HCT116 (cell line): ENCODE measurements around the gene LAMB2. TPM values are rescaled to one million over a fixed set of nuclear protein-coding genes. Genes with fewer than 3 reads are reported as not detected.

Source experiments
- ATAC-seq: fragments of 200-7000 bp; cut with Tn5 transposase; 2 replicates; pipeline ENCODE4 v1.9.1; 2020; ENCODE audit warnings: mild to moderate bottlenecking, moderate library complexity
- BruUV-seq: library from RNA; stranded (reverse); fragments of 400-500 nt; replicated peaks from 2 replicates; lab custom pipeline; 2021; lab: Mats Ljungman, UMichigan
- CTCF ChIA-PET: fragments of 300-600 bp; sonication (Branson Sonifier 250); formaldehyde crosslinking; loops from one replicate; lab custom pipeline; 2021; ENCODE audit warnings: antibody characterized with exemption; lab: Charles Lee
- POLR2A ChIA-PET: fragments of 300-600, 350-600 bp; sonication (Branson Sonifier 250); formaldehyde crosslinking; loops from one replicate; lab custom pipeline; 2021; ENCODE audit warnings: antibody characterized with exemption; lab: Charles Lee
- RAD21 ChIA-PET, 2 experiments: fragments of 300-600 bp; sonication (Branson Sonifier 250); formaldehyde crosslinking; loops; one replicate each; lab custom pipeline; 2023; ENCODE audit warnings: low total read pairs in 2 of 2; ENCODE audit not compliant: uncharacterized antibody in 2 of 2, unreplicated experiment in 2 of 2, low non-redundant PET in 1 of 2; lab: Charles Lee
- DNase-seq: peaks from one replicate; pipeline ENCODE4 v3.0.0-alpha.2; 2010; ENCODE audit warnings: low read depth, low spot score
- H2AFZ ChIP-seq: fragments of 200-600 bp; shearing (Covaris generic), sonication (generic); 2 replicates; pipeline ENCODE4 v1.6.1; 2017; ENCODE audit warnings: low read depth, mixed run types, mixed read lengths, antibody characterized with exemption, low read length; ENCODE audit not compliant: poor library complexity, severe bottlenecking
- H3K27ac ChIP-seq: 2 replicates; pipeline ENCODE4 v1.5.1; 2012; ENCODE audit warnings: low read depth, low read length
- H3K27me3 ChIP-seq: fragments of 200-600 bp; sonication (generic); 2 replicates; pipeline ENCODE4 v1.6.1; 2016; ENCODE audit warnings: mixed run types, low read length, mixed read lengths; ENCODE audit not compliant: insufficient read depth
- H3K36me3 ChIP-seq, 2 experiments: fragments of 200-500 bp in 1 of 2; fragments of 200-600 bp in 1 of 2; sonication (Bioruptor generic) in 1 of 2; sonication (generic) in 1 of 2; 2 replicates each; pipeline versions ENCODE4 v1.5.1 to v1.6.1; 2014 to 2016; ENCODE audit warnings: low read length in 2 of 2, inconsistent platforms in 1 of 2, mixed read lengths in 1 of 2, mixed run types in 1 of 2; ENCODE audit not compliant: insufficient read depth in 2 of 2, control insufficient read depth in 1 of 2
- H3K4me1 ChIP-seq, 2 experiments: fragments of 200-600 bp in 1 of 2; sonication (generic) in 1 of 2; 2 replicates each; pipeline versions ENCODE4 v1.5.1 to v1.6.1; 2012 to 2017; ENCODE audit warnings: low read length in 2 of 2, inconsistent platforms in 1 of 2, mild to moderate bottlenecking in 1 of 2, mixed read lengths in 1 of 2, mixed run types in 1 of 2, moderate library complexity in 1 of 2; ENCODE audit not compliant: insufficient read depth in 2 of 2, control insufficient read depth in 1 of 2
- H3K4me2 ChIP-seq: fragments of 200-600 bp; sonication (generic); 2 replicates; pipeline ENCODE4 v1.6.1; 2017; ENCODE audit warnings: mixed run types, low read length, mixed read lengths
- H3K4me3 ChIP-seq, 2 experiments: fragments of 200-600 bp in 1 of 2; sonication (generic) in 1 of 2; replicated peaks in 1 of 2; 2 replicates each; pipeline ENCODE4 v1.5.1; 2011 to 2016; ENCODE audit warnings: low read length in 2 of 2, control low read depth in 1 of 2, low read depth in 1 of 2, mild to moderate bottlenecking in 1 of 2, mixed read lengths in 1 of 2, mixed run types in 1 of 2
- H3K79me2 ChIP-seq: fragments of 200-600 bp; sonication (generic); 2 replicates; pipeline ENCODE4 v1.6.1; 2017; ENCODE audit warnings: mild to moderate bottlenecking, mixed run types, low read length, moderate library complexity, mixed read lengths; ENCODE audit not compliant: insufficient read depth
- H3K9ac ChIP-seq: fragments of 200-600 bp; sonication (generic); 2 replicates; pipeline ENCODE4 v1.6.1; 2016; ENCODE audit warnings: low read length, mixed read lengths
- H3K9me2 ChIP-seq: fragments of 200-600 bp; sonication (generic), shearing (Covaris generic); 2 replicates; pipeline ENCODE4 v1.6.1; 2017; ENCODE audit warnings: mixed run types, mild to moderate bottlenecking, moderate library complexity; ENCODE audit not compliant: insufficient read depth
- H3K9me3 ChIP-seq, 2 experiments: fragments of 200-500 bp in 1 of 2; fragments of 200-600 bp in 1 of 2; sonication (Bioruptor generic) in 1 of 2; sonication (generic) in 1 of 2; 2 replicates each; pipeline ENCODE4 v1.6.1; 2014 to 2017; ENCODE audit warnings: low read length in 2 of 2, mixed read lengths in 2 of 2, inconsistent platforms in 1 of 2, low read depth in 1 of 2, mild to moderate bottlenecking in 1 of 2, mixed run types in 1 of 2, moderate library complexity in 1 of 2; ENCODE audit not compliant: control insufficient read depth in 1 of 2, insufficient read depth in 1 of 2
- H4K20me1 ChIP-seq: fragments of 200-600 bp; sonication (generic), shearing (Covaris generic); 2 replicates; pipeline ENCODE4 v1.6.1; 2017; ENCODE audit warnings: mixed run types, mild to moderate bottlenecking, moderate library complexity; ENCODE audit not compliant: insufficient read depth
- CBX3 ChIP-seq: IDR thresholded peaks from 2 replicates; pipeline ENCODE4 v1.6.1; 2012; ENCODE audit warnings: low read depth
- TCF7L2 ChIP-seq: IDR thresholded peaks from 2 replicates; pipeline ENCODE4 v1.7.0; 2011; ENCODE audit warnings: borderline replicate concordance, inconsistent platforms; ENCODE audit not compliant: insufficient read depth, insufficient read length; ENCODE audit errors: extremely low read depth
- ZNF274 ChIP-seq: fragments of 200-500 bp; sonication (Bioruptor generic); IDR thresholded peaks from 2 replicates; pipeline ENCODE4 v1.6.1; 2014; ENCODE audit warnings: mild to moderate bottlenecking, low read depth, low read length, inconsistent platforms
- intact Hi-C: fragments of 100-400 bp; cut with micrococcal nuclease; formaldehyde crosslinking; loops from 2 replicates; pipeline ENCODE4 v1.10.0; 2022
- total RNA-seq: library from RNA; stranded (reverse); gene quantifications from one replicate; pipeline ENCODE4 v1.2.1, GENCODE V29; 2021; ENCODE audit not compliant: unreplicated experiment
- TF ChIP-seq, protein P1 (sequence below), 3 experiments: fragments of 200-600 bp in 1 of 3; sonication (generic) in 1 of 3; IDR thresholded peaks in 2 of 3; conservative IDR thresholded peaks in 1 of 3; 2 replicates each; pipeline ENCODE4 v1.5.1; 2012 to 2017; ENCODE audit warnings: low read depth in 2 of 3, low read length in 2 of 3, antibody characterized with exemption in 1 of 3, borderline replicate concordance in 1 of 3, control low read depth in 1 of 3, mild to moderate bottlenecking in 1 of 3, mixed read lengths in 1 of 3, mixed run types in 1 of 3, moderate library complexity in 1 of 3; ENCODE audit not compliant: insufficient read depth in 1 of 3

Gene LAMB2
- total RNA-seq, 1 experiment from 2014 or later: 213 TPM

DNA sequence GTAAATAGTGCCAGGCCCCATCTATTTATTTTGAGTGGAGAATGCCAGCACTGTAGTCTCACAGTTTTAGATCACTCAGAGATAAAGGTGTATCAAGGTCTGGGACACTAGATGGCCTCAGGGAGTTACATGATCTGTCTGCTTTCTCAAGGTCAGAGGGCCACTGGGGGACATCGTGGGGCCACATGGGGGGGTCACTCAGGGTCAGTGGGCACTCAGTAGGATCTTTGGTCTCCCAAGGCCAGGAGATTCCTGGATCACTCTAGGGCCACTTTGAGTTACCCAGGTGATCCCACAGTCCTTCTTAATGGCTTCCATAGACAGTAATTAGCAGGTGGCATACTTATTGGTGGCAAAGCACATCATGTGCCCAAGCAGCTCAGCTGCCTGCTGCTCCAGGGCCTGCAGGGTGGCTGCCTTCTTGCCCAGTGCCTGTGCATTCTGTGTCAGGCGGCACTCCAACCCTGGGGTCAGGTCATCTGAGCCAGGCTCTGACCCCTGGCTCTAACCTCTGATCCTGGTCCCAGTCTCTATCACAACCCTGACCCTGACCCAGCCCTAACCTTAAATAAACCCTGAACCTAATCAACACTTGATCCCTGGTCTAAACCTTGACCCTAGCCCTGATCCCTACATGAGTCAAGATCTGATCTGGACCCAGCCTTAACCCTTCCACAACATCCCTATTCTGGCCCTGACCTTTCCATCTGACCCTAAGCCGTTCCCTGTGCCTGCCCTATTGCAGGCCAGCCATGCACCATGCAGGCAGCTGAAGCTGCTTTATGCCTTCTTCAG, 1.8 kb upstream of the LAMB2 start:
- DNase-seq: peak; percentile 13
- H3K36me3 ChIP-seq: no peaks in the 10 kb centered on the region; a peak in 1 of 4 replicates
- H3K79me2 ChIP-seq: peaks cover 11% of the 10 kb centered on the region; the same call in 1 of the 2 replicates
- no TSS peak for BruUV-seq
- no peaks in the 10 kb centered on the region for H4K20me1 ChIP-seq
- intact Hi-C loops: loop anchor here (1.0 kb wide), 1 partner anchor 315 kb away; no protein-coding TSS in a partner anchor
- H3K4me1 ChIP-seq: peaks cover 16 to 46% of the 10 kb centered on the region in 2 experiments
- no peak overlapping the region for H2AFZ ChIP-seq
- ATAC-seq: no peak
- peak overlapping the region; percentile 89 for H3K27ac ChIP-seq
- H3K4me2 ChIP-seq: peak overlapping the region; percentile 100
- TF ChIP-seq TCF7L2 (no peak), ZNF274 (no peak), CBX3 (no peak)
- TF ChIP-seq, protein P1, sequence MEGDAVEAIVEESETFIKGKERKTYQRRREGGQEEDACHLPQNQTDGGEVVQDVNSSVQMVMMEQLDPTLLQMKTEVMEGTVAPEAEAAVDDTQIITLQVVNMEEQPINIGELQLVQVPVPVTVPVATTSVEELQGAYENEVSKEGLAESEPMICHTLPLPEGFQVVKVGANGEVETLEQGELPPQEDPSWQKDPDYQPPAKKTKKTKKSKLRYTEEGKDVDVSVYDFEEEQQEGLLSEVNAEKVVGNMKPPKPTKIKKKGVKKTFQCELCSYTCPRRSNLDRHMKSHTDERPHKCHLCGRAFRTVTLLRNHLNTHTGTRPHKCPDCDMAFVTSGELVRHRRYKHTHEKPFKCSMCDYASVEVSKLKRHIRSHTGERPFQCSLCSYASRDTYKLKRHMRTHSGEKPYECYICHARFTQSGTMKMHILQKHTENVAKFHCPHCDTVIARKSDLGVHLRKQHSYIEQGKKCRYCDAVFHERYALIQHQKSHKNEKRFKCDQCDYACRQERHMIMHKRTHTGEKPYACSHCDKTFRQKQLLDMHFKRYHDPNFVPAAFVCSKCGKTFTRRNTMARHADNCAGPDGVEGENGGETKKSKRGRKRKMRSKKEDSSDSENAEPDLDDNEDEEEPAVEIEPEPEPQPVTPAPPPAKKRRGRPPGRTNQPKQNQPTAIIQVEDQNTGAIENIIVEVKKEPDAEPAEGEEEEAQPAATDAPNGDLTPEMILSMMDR (IDR thresholded peaks at IDR 0.05 in 2 of 3, conservative IDR thresholded peaks at IDR 0.05 in 1 of 3; ENCODE audit: borderline replicate concordance in 1 of 3, insufficient read depth in 1 of 3, low read depth in 2 of 3, low read length in 2 of 3): peak in 2 of 3 experiments; percentile 21 to 36; a peak in 3 of 6 replicates
- no peaks in the 10 kb centered on the region for H3K9me2 ChIP-seq
- H3K9me3 ChIP-seq: no peaks in the 10 kb centered on the region
- peak overlapping the region; percentile 87; the same call in 1 of the 2 replicates for H3K9ac ChIP-seq
- POLR2A ChIA-PET: interaction anchor here (2.6 kb wide), 1 partner anchor 41 kb away, joined by 23 read pairs; the partner anchor contains the start of gene QRICH1
- CTCF ChIA-PET: interaction anchor here (0.7 to 2.7 kb wide), 3 partner anchors 14 to 314 kb away, joined by 3 to 13 read pairs (median 12); partner anchors contain the start of genes QRICH1 and USP19
- H3K27me3 ChIP-seq: no peaks in the 10 kb centered on the region
- RAD21 ChIA-PET: interaction anchor here in 1 of 2 experiments (0.6 kb wide), 1 partner anchor 10 kb away, joined by 3 read pairs; no protein-coding TSS in a partner anchor
- peak overlapping the region; percentile 70 to 91; a peak in 3 of 4 replicates for H3K4me3 ChIP-seq
